ENCODE results near the gene FUCA2.
"Not testable (repeated sequence)": the region's sequence is repeated elsewhere in the genome, so short reads cannot be mapped to it uniquely, and the experiment has no call there.

The FUCA2 gene

DNA sequence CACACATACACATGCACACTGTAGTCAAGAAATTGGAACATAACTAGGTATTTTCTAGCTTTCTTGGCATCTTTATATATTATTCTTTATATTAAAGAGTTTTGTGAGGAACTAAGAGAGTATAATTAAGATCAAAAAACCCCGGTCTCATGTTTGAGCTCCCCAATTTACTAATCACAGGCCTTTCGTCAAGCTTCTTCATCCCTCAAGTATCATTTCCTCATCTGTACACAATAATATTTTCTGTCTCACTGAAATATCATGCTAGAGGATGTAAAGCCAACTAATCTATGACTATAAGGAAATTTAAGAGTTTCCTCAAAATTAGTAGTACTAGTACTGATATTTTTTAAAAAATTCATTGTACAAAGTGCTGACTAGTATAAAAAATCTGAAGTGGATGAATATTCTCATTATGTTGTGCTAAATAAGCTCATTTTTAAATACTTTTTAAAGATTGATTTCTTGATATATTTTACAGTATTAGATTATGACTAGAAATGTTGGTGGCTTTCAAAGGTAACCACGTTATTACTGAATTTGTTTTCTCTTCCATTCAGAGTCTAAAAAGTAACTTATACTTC is 32.9 kb downstream of the FUCA2 start:
- TF ChIP-seq, protein P1, sequence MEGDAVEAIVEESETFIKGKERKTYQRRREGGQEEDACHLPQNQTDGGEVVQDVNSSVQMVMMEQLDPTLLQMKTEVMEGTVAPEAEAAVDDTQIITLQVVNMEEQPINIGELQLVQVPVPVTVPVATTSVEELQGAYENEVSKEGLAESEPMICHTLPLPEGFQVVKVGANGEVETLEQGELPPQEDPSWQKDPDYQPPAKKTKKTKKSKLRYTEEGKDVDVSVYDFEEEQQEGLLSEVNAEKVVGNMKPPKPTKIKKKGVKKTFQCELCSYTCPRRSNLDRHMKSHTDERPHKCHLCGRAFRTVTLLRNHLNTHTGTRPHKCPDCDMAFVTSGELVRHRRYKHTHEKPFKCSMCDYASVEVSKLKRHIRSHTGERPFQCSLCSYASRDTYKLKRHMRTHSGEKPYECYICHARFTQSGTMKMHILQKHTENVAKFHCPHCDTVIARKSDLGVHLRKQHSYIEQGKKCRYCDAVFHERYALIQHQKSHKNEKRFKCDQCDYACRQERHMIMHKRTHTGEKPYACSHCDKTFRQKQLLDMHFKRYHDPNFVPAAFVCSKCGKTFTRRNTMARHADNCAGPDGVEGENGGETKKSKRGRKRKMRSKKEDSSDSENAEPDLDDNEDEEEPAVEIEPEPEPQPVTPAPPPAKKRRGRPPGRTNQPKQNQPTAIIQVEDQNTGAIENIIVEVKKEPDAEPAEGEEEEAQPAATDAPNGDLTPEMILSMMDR (conservative IDR thresholded peaks at IDR 0.05; ENCODE audit: low read length): no peak
- no peak overlapping the region for H3K4me3 ChIP-seq (ENCODE audit: low read length)
- no peak for DNase-seq (ENCODE audit: low read depth)

DNA sequence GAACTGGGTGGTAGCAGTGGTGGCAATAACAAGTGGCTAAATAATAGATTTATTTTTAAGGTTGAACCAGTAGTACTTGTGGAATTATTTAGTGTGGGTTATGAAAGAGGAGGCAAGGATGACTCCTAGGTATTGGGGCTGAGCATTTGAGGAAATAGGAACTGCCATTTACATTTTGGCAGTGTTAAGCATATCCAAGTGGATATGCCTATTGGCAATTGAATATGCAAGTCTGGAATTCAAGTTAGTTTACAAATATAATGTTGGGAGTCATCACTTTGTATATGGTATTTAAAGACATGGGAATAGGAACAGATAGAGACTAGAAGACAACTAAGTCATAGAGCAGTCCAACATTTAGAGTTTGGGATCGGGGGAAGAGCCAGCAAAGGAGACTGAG is 35.0 kb downstream of the FUCA2 start:
- H3K4me3 ChIP-seq (ENCODE audit: low read length): no peak overlapping the region
- no peak for DNase-seq (ENCODE audit: low read depth)
- TF ChIP-seq, protein P1 (conservative IDR thresholded peaks at IDR 0.05; ENCODE audit: low read length): no peak

DNA sequence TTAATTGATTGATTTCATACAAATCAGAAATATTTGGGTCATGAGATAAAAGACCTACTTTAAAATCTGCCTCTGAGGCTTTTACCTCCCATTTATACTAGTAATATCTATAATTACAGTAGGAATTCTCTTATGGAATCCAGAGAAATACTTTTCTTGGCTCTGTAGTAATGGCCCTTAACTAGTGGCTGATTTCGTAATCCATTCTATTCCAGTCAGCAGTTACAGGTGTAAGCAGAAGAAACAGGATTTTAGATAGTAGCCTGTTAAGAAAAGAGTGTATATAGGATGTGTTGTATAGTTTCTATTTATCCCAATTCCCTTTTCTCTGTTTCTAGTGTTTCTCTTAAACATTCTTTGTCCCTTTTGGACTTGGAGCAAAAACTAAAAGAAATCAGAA is 39.7 kb downstream of the FUCA2 start:
- H3K4me3 ChIP-seq (ENCODE audit: low read length): no peak overlapping the region
- TF ChIP-seq, protein P1 (conservative IDR thresholded peaks at IDR 0.05; ENCODE audit: low read length): no peak
- DNase-seq (ENCODE audit: low read depth): no peak

DNA sequence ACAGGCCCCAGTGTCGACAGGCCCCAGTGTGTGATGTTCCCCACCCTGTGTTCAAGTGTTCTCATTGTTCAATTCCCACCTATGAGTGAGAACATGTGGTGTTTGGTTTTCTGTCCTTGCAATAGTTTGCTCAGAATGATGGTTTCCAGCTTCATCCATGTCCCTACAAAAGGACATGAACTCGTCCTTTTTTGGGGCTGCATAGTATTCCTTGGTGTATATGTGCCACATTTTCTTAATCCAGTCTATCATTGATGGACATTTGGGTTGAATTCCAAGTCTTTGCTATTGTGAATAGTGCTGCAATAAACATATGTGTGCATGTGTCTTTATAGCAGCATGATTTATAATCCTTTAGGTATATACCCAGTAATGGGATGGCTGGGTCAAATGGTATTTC is 42.7 kb downstream of the FUCA2 start:
- not testable (repeated sequence) for DNase-seq (ENCODE audit: low read depth)

DNA sequence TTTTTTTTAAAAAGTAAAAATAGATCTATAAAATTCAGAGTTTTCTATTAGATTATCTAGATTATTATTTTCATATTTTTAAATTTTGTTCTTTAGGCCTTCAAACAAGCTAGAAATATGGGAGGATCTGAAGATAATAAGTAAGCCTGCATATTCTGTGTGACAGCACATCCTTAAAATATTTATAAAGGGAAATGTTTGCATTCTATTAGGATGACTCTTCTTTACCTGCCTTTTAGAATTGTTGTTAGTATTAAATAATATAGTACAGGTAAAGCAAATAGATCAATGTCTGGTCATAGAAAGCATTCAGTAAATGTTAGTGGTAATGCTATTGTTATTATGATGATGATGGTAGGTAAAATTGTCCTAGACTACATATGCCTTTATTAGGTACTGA is 43.5 kb downstream of the FUCA2 start:
- TF ChIP-seq, protein P1 (conservative IDR thresholded peaks at IDR 0.05; ENCODE audit: low read length): no peak

More for the DNA sequence above, 42.7 kb downstream of the FUCA2 start:
- not testable (repeated sequence) for H3K4me3 ChIP-seq (ENCODE audit: low read length)

DNA sequence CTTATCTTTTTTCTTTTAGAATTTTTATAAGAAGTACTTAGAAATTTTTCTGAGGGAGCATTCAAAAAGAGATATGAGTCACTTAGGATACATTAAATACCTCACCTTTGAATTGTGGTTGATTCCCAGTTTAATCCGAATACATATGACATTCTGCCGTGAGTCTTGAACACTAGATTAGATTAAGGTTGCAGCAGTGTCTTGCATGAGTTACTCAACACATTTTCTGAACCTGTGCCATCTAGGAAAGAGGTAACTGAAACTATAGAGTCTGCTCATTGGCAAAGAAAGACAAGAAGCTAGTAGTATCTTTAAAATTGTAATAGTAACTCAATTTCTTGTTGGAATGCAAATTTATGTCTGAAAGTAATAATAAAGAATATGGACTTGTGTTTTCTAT is 46.0 kb downstream of the FUCA2 start:
- DNase-seq (ENCODE audit: low read depth): peak; percentile 0
- H3K4me3 ChIP-seq (ENCODE audit: low read length): no peak overlapping the region
- TF ChIP-seq, protein P1 (conservative IDR thresholded peaks at IDR 0.05; ENCODE audit: low read length): no peak

More for the DNA sequence above, 43.5 kb downstream of the FUCA2 start:
- no peak for DNase-seq (ENCODE audit: low read depth)
- no peak overlapping the region for H3K4me3 ChIP-seq (ENCODE audit: low read length)

DNA sequence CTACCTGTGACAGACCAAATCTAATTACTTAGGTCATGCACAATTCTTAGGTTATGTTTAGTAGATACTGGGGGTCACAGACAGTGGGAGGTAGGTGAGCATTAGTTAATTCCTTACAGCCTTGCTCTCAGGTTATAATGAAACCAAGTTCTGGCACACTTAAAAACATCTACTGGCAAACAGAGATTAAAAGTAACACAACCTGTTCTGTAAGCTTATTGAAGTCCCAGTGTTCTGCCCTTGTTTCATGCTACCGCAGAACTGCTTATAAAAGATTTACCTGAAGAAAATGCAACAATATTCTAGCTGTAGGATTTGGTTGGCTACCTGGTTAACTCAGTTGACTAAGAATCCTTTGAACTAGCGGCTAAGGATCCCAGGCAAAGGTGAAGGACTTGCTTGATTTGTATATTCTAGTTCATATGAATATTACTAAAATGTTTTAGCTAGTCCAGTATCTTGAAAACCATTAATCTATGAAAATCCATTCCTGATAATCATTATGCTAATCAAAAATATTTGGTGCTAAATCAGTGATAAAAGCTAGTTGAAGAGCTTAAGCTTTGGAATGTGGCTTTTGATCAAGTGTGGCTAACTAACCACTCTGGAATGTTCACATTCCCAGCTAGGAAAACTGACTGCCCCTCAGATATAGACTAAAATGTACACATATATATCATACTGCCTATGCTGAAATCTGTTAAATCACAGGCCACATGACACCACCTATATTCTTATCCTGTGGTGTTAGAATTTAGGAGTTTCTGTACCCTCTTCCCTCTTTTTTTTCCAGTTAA is 53.8 kb downstream of the FUCA2 start:
- TF ChIP-seq, protein P1 (conservative IDR thresholded peaks at IDR 0.05; ENCODE audit: low read length): no peak
- no peak overlapping the region for H3K4me3 ChIP-seq (ENCODE audit: low read length)
- DNase-seq (ENCODE audit: low read depth): peak; percentile 15

Measured in AG10803 (cell line).